ENCODE measurements around the gene UGGT2.
A peak's percentile ranks its signal among the peaks of the same experiment; 100 is the strongest.

UGGT2 gene

GRCh38 chr13:96029002-96029401 is 24.2 kb downstream of the UGGT2 start:
- H3K4me3 ChIP-seq (ENCODE audit: control insufficient read depth, low read depth, low read length), result no peak overlapping the region
- DNase-seq (ENCODE audit: low read depth), result no peak
- TF ChIP-seq CTCF (IDR thresholded peaks at IDR 0.05; ENCODE audit: control insufficient read depth, insufficient read depth, low read depth, low read length, missing control alignments), result no peak

- no peak for TF ChIP-seq CTCF (IDR thresholded peaks at IDR 0.05; ENCODE audit: control insufficient read depth, insufficient read depth, low read depth, low read length, missing control alignments)
- DNase-seq (ENCODE audit: low read depth), result no peak
These were observed 25.7 kb downstream of the UGGT2 start for GRCh38 chr13:96027496-96027895.

DNA sequence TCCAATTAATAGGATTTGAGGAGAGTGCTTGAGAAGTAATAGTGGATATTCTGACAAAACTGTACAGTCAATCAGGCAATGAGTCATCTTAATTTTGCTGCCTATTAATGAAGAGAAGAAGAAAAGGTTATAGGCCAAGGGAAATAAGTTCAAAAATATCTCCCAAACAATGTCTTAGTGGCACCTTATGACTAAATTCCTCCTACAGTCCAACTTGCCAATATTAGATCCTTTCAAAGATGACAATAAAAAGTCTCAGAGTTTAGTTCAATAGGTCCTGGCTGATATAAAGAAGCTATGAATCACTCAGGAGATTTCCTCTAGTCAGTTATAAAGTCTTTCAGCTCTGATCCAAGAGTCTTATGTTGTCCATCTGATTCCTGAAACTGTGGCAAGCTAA is 27.9 kb downstream of the UGGT2 start:
- no peak overlapping the region for H3K4me3 ChIP-seq (ENCODE audit: control insufficient read depth, low read depth, low read length)
- no peak for TF ChIP-seq CTCF (IDR thresholded peaks at IDR 0.05; ENCODE audit: control insufficient read depth, insufficient read depth, low read depth, low read length, missing control alignments)
- DNase-seq (ENCODE audit: low read depth), result no peak

More at GRCh38 chr13:96027496-96027895, 25.7 kb downstream of the UGGT2 start:
- H3K4me3 ChIP-seq (ENCODE audit: control insufficient read depth, low read depth, low read length), result no peak overlapping the region

DNA sequence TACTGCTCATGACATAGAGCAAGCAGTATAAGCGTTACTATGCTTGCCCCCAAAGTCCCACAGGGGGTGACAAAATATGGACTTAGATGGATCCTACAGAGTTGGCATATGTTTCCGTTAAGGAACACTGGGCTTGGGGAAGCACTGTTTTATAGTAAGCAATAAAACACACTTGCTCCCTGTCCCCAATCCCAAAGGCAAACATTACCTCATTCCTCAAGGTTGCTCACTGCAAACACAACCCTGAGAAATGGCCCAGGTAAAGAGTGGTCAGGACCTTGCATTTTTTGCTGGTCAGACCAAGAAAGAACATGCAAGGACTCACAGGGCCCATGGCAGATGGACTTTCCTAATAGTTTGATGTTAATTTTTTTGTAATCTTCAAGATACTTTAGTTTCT is 32.3 kb downstream of the UGGT2 start:
- DNase-seq (ENCODE audit: low read depth), result no peak
- H3K4me3 ChIP-seq (ENCODE audit: control insufficient read depth, low read depth, low read length), result no peak overlapping the region
- no peak for TF ChIP-seq CTCF (IDR thresholded peaks at IDR 0.05; ENCODE audit: control insufficient read depth, insufficient read depth, low read depth, low read length, missing control alignments)

GRCh38 chr13:96020155-96020575 is 33.0 kb downstream of the UGGT2 start:
- TF ChIP-seq CTCF (IDR thresholded peaks at IDR 0.05; ENCODE audit: control insufficient read depth, insufficient read depth, low read depth, low read length, missing control alignments), result peak; percentile 54
- DNase-seq (ENCODE audit: low read depth), result peak; percentile 18
- H3K4me3 ChIP-seq (ENCODE audit: control insufficient read depth, low read depth, low read length), result no peak overlapping the region

GRCh38 chr13:96018135-96018534 is 35.1 kb downstream of the UGGT2 start:
- DNase-seq (ENCODE audit: low read depth), result no peak
- TF ChIP-seq CTCF (IDR thresholded peaks at IDR 0.05; ENCODE audit: control insufficient read depth, insufficient read depth, low read depth, low read length, missing control alignments), result no peak

More at GRCh38 chr13:96018135-96018534, 35.1 kb downstream of the UGGT2 start:
- H3K4me3 ChIP-seq (ENCODE audit: control insufficient read depth, low read depth, low read length), result no peak overlapping the region

All from AG09309 (cell line).